Astrocyte (in vitro differentiated cells and primary cell): ENCODE measurements around the gene DEFB113.

Experiments
- EZH2 ChIP-seq: IDR thresholded peaks from 2 replicates; pipeline ENCODE4 v1.6.1; 2012; ENCODE audit warnings: mild to moderate bottlenecking, low read length, inconsistent platforms; ENCODE audit not compliant: insufficient read depth
- TF ChIP-seq, protein P1 (sequence below): IDR thresholded peaks from 2 replicates; pipeline ENCODE4 v1.5.1; 2011; ENCODE audit warnings: low read depth, mild to moderate bottlenecking, inconsistent platforms, low read length, moderate library complexity; ENCODE audit not compliant: insufficient read depth

DNA sequence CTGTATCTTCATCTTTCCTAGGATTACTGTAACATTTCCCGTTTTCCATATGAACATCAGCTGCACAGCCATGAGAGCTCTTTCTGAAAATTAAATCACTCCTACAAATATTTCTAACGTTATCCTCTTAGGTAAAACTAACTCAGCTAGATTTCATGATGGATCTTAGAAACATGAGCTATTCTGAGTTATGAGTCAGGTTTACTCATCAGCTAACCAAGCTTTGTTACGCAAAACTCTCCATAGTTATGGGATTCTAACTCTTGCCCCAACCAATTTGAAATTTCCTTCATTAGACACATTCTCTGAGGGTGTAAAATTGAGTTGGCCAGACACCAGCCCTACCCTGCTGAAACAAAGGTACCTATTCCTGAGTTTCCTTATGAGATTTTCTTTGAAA, 38.4 kb upstream of the DEFB113 start:
- TF ChIP-seq, protein P1, sequence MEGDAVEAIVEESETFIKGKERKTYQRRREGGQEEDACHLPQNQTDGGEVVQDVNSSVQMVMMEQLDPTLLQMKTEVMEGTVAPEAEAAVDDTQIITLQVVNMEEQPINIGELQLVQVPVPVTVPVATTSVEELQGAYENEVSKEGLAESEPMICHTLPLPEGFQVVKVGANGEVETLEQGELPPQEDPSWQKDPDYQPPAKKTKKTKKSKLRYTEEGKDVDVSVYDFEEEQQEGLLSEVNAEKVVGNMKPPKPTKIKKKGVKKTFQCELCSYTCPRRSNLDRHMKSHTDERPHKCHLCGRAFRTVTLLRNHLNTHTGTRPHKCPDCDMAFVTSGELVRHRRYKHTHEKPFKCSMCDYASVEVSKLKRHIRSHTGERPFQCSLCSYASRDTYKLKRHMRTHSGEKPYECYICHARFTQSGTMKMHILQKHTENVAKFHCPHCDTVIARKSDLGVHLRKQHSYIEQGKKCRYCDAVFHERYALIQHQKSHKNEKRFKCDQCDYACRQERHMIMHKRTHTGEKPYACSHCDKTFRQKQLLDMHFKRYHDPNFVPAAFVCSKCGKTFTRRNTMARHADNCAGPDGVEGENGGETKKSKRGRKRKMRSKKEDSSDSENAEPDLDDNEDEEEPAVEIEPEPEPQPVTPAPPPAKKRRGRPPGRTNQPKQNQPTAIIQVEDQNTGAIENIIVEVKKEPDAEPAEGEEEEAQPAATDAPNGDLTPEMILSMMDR: no peak
- TF ChIP-seq EZH2: no peak
